Activated T-cell treated with anti-CD3 and anti-CD28 coated beads, Interleukin-2, amount 50 U/mL, for 4 hours (primary cell): Measurements from ENCODE around the gene FLNB. TPM values are rescaled to one million over a fixed set of nuclear protein-coding genes. Genes with fewer than 3 reads are reported as not detected.
A peak's percentile ranks its signal among the peaks of the same experiment; 100 is the strongest.

Source experiments
- ATAC-seq, 2 donors: fragments of 200-7000 bp; cut with Tn5 transposase; one replicate each; pipeline ENCODE4 v1.10.0; 2021
- DNase-seq: peaks from one replicate; pipeline ENCODE4 v3.0.0-alpha.2; 2020
- H3K27me3 Mint-ChIP-seq: one replicate; pipeline ENCODE4 v1.8.0; 2021; ENCODE audit warnings: low read depth, mixed read lengths
- H3K36me3 Mint-ChIP-seq: one replicate; pipeline ENCODE4 v1.8.0; 2022; ENCODE audit warnings: mixed read lengths; ENCODE audit not compliant: insufficient read depth
- H3K4me1 Mint-ChIP-seq: one replicate; pipeline ENCODE4 v1.8.0; 2021; ENCODE audit warnings: low read depth, mixed read lengths
- H3K4me3 Mint-ChIP-seq: one replicate; pipeline ENCODE4 v1.8.0; 2021; ENCODE audit warnings: mild to moderate bottlenecking, moderate library complexity, mixed read lengths
- H3K9me3 Mint-ChIP-seq: one replicate; pipeline ENCODE4 v1.8.0; 2021; ENCODE audit warnings: mixed read lengths
- total RNA-seq, 3 donors: library from RNA; stranded (reverse); gene quantifications; one replicate each; pipeline ENCODE4 v1.2.1, GENCODE V29; 2021

Gene FLNB
- total RNA-seq, 3 donors from 2014 or later, result 16.4 to 23.4 (median 19.4) TPM

- H3K27me3 Mint-ChIP-seq, result no peaks in the 10 kb centered on the region
- H3K9me3 Mint-ChIP-seq, result no peaks in the 10 kb centered on the region
- DNase-seq (no peak), ATAC-seq (no peak)
- H3K4me1 Mint-ChIP-seq, result peaks cover 46% of the 10 kb centered on the region
- no peak overlapping the region for H3K4me3 Mint-ChIP-seq
- H3K36me3 Mint-ChIP-seq, result no peaks in the 10 kb centered on the region
These were observed 17.2 kb downstream of the FLNB start for GRCh38 chr3:58025406-58025805.

- Mint-ChIP-seq H3K4me1 (peaks cover 42% of the 10 kb centered on the region), H3K27me3 (no peaks in the 10 kb centered on the region), H3K9me3 (no peaks in the 10 kb centered on the region), H3K4me3 (no peak overlapping the region), H3K36me3 (no peaks in the 10 kb centered on the region)
- no peak for ATAC-seq
- DNase-seq, result no peak
These were observed 17.8 kb downstream of the FLNB start for GRCh38 chr3:58025837-58026569.

- peaks cover 41% of the 10 kb centered on the region for H3K4me1 Mint-ChIP-seq
These were observed 18.4 kb downstream of the FLNB start for GRCh38 chr3:58026598-58026997.

GRCh38 chr3:58027704-58028317 is 19.6 kb downstream of the FLNB start:
- ATAC-seq, result no peak

More at GRCh38 chr3:58026598-58026997, 18.4 kb downstream of the FLNB start:
- Mint-ChIP-seq H3K9me3 (no peaks in the 10 kb centered on the region), H3K36me3 (no peaks in the 10 kb centered on the region), H3K4me3 (no peak overlapping the region), H3K27me3 (no peaks in the 10 kb centered on the region)
- DNase-seq, result no peak
- no peak for ATAC-seq

GRCh38 chr3:58028902-58029301 is 20.7 kb downstream of the FLNB start:
- DNase-seq (no peak), ATAC-seq (no peak)
- H3K9me3 Mint-ChIP-seq, result no peaks in the 10 kb centered on the region
- H3K4me3 Mint-ChIP-seq, result no peak overlapping the region
- peaks cover 29% of the 10 kb centered on the region for H3K4me1 Mint-ChIP-seq
- no peaks in the 10 kb centered on the region for H3K36me3 Mint-ChIP-seq
- H3K27me3 Mint-ChIP-seq, result no peaks in the 10 kb centered on the region

More at GRCh38 chr3:58027704-58028317, 19.6 kb downstream of the FLNB start:
- no peak overlapping the region for H3K4me3 Mint-ChIP-seq
- H3K4me1 Mint-ChIP-seq, result peaks cover 32% of the 10 kb centered on the region
- H3K27me3 Mint-ChIP-seq, result no peaks in the 10 kb centered on the region
- H3K36me3 Mint-ChIP-seq, result no peaks in the 10 kb centered on the region
- DNase-seq, result no peak
- H3K9me3 Mint-ChIP-seq, result no peaks in the 10 kb centered on the region

- peaks cover 39% of the 10 kb centered on the region for H3K4me1 Mint-ChIP-seq
- H3K36me3 Mint-ChIP-seq, result no peaks in the 10 kb centered on the region
- DNase-seq, result no peak
- ATAC-seq, result no peak
- no peaks in the 10 kb centered on the region for H3K9me3 Mint-ChIP-seq
- H3K27me3 Mint-ChIP-seq, result no peaks in the 10 kb centered on the region
- no peak overlapping the region for H3K4me3 Mint-ChIP-seq
These were observed 21.8 kb downstream of the FLNB start for GRCh38 chr3:58029842-58030584.

GRCh38 chr3:58032186-58032585 is 24.0 kb downstream of the FLNB start:
- ATAC-seq, result no peak
- no peak overlapping the region for H3K4me3 Mint-ChIP-seq
- peaks cover 44% of the 10 kb centered on the region for H3K4me1 Mint-ChIP-seq

GRCh38 chr3:58034738-58035523 is 26.7 kb downstream of the FLNB start:
- Mint-ChIP-seq H3K4me1 (peaks cover 35% of the 10 kb centered on the region), H3K9me3 (no peaks in the 10 kb centered on the region), H3K27me3 (no peaks in the 10 kb centered on the region), H3K36me3 (peaks cover 1% of the 10 kb centered on the region), H3K4me3 (peak overlapping the region; percentile 45)
- ATAC-seq (peak; percentile 98 to 99), DNase-seq (no peak)

More at GRCh38 chr3:58032186-58032585, 24.0 kb downstream of the FLNB start:
- Mint-ChIP-seq H3K27me3 (no peaks in the 10 kb centered on the region), H3K36me3 (no peaks in the 10 kb centered on the region), H3K9me3 (no peaks in the 10 kb centered on the region)
- DNase-seq, result no peak

GRCh38 chr3:58035524-58036255 is 27.5 kb downstream of the FLNB start:
- H3K36me3 Mint-ChIP-seq, result peaks cover 1% of the 10 kb centered on the region
- peak overlapping the region; percentile 45 for H3K4me3 Mint-ChIP-seq
- no peaks in the 10 kb centered on the region for H3K27me3 Mint-ChIP-seq
- DNase-seq, result no peak
- H3K9me3 Mint-ChIP-seq, result no peaks in the 10 kb centered on the region
- no peak for ATAC-seq
- H3K4me1 Mint-ChIP-seq, result peaks cover 34% of the 10 kb centered on the region

- Mint-ChIP-seq H3K9me3 (no peaks in the 10 kb centered on the region), H3K36me3 (peaks cover 1% of the 10 kb centered on the region), H3K4me3 (no peak overlapping the region), H3K27me3 (no peaks in the 10 kb centered on the region), H3K4me1 (peaks cover 42% of the 10 kb centered on the region)
- DNase-seq, result no peak
- ATAC-seq, result no peak
These were observed 28.2 kb downstream of the FLNB start for GRCh38 chr3:58036293-58037032.

- H3K27me3 Mint-ChIP-seq, result no peaks in the 10 kb centered on the region
- H3K4me1 Mint-ChIP-seq, result peaks cover 46% of the 10 kb centered on the region
- H3K36me3 Mint-ChIP-seq, result peaks cover 1% of the 10 kb centered on the region
These were observed 29.1 kb downstream of the FLNB start for GRCh38 chr3:58037141-58037910.

GRCh38 chr3:58038675-58039292 is 30.6 kb downstream of the FLNB start:
- Mint-ChIP-seq H3K27me3 (no peaks in the 10 kb centered on the region), H3K36me3 (peaks cover 1% of the 10 kb centered on the region), H3K4me1 (peaks cover 48% of the 10 kb centered on the region), H3K9me3 (no peaks in the 10 kb centered on the region), H3K4me3 (no peak overlapping the region)
- ATAC-seq (no peak), DNase-seq (no peak)

More at GRCh38 chr3:58037141-58037910, 29.1 kb downstream of the FLNB start:
- Mint-ChIP-seq H3K9me3 (no peaks in the 10 kb centered on the region), H3K4me3 (no peak overlapping the region)
- ATAC-seq, result no peak
- no peak for DNase-seq
